SU-DHL-6 (cell line): ENCODE measurements around the gene CFDP1.
"Not testable (repeated sequence)": the region's sequence is repeated elsewhere in the genome, so short reads cannot be mapped to it uniquely, and the experiment has no call there.

Experiments used
- H2AFZ ChIP-seq: fragments of 200-600 bp; sonication (generic); 2 replicates; pipeline ENCODE4 v1.6.1; 2014; ENCODE audit warnings: low read depth, mild to moderate bottlenecking, moderate library complexity, mixed read lengths, antibody characterized with exemption, low read length; ENCODE audit not compliant: severe bottlenecking
- H3F3A ChIP-seq: fragments of 200-600 bp; shearing (Covaris generic); 2 replicates; pipeline ENCODE4 v1.6.0; 2016; ENCODE audit warnings: antibody characterized with exemption, mild to moderate bottlenecking; ENCODE audit not compliant: insufficient read depth
- H3K27ac ChIP-seq: fragments of 200-600 bp; sonication (generic); 2 replicates; pipeline ENCODE4 v1.5.1; 2016; ENCODE audit warnings: low read depth, mild to moderate bottlenecking, low read length, moderate library complexity, mixed read lengths
- H3K27me3 ChIP-seq: fragments of 200-600 bp; sonication (generic), shearing (Covaris generic); 2 replicates; pipeline ENCODE4 v1.6.0; 2014; ENCODE audit warnings: mild to moderate bottlenecking, low read length
- H3K36me3 ChIP-seq: fragments of 200-600 bp; sonication (generic); 2 replicates; pipeline ENCODE4 v1.6.1; 2014; ENCODE audit warnings: mild to moderate bottlenecking, low read length, mixed read lengths
- H3K4me2 ChIP-seq: fragments of 300-600, 200-600 bp; shearing (Covaris generic), sonication (generic); 2 replicates; pipeline ENCODE4 v1.6.0; 2014; ENCODE audit warnings: low read length, low read depth, mild to moderate bottlenecking; ENCODE audit not compliant: poor library complexity, severe bottlenecking
- H3K4me3 ChIP-seq: fragments of 200-600 bp; sonication (generic); 2 replicates; pipeline ENCODE4 v1.5.1; 2014; ENCODE audit warnings: antibody characterized with exemption, low read length, mild to moderate bottlenecking, mixed read lengths; ENCODE audit not compliant: insufficient read depth, poor library complexity, severe bottlenecking
- H3K79me2 ChIP-seq: fragments of 200-600 bp; sonication (generic); 2 replicates; pipeline ENCODE4 v1.6.1; 2014; ENCODE audit warnings: mild to moderate bottlenecking, low read length, moderate library complexity; ENCODE audit not compliant: insufficient read depth
- H3K9ac ChIP-seq: fragments of 200-600 bp; sonication (generic); 2 replicates; pipeline ENCODE4 v1.7.0; 2014; ENCODE audit warnings: mild to moderate bottlenecking, low read length
- H3K9me2 ChIP-seq: fragments of 200-600 bp; sonication (generic); replicated peaks from 2 replicates; pipeline ENCODE4 v1.6.1; 2014; ENCODE audit warnings: low read length; ENCODE audit not compliant: insufficient read depth
- H3K9me3 ChIP-seq: fragments of 200-600 bp; sonication (generic); 2 replicates; pipeline ENCODE4 v1.6.1; 2014; ENCODE audit warnings: low read length, mixed read lengths; ENCODE audit not compliant: insufficient read depth
- H4K20me1 ChIP-seq: fragments of 200-600 bp; sonication (generic); 2 replicates; pipeline ENCODE4 v1.6.1; 2014; ENCODE audit warnings: low read depth, mild to moderate bottlenecking, antibody characterized with exemption, low read length, moderate library complexity, mixed read lengths
- CTCF ChIP-seq: fragments of 200-600 bp; sonication (generic); IDR thresholded peaks from one replicate; pipeline ENCODE4 v1.5.1; 2017; ENCODE audit warnings: antibody characterized with exemption, mild to moderate bottlenecking, low read length, moderate library complexity; ENCODE audit not compliant: insufficient read depth, poor library complexity, severe bottlenecking
- EZH2phosphoT487 ChIP-seq: fragments of 200-600 bp; sonication (generic), shearing (Covaris generic); conservative IDR thresholded peaks from 2 replicates; pipeline ENCODE4 v1.6.1; 2018; ENCODE audit warnings: mild to moderate bottlenecking, antibody characterized with exemption, low read length, moderate library complexity, mixed read lengths

The CFDP1 gene

GRCh38 chr16:75282466-75283281, 150.6 kb downstream of the CFDP1 start:
- Histone ChIP-seq H3K9ac (no peak overlapping the region), H3K27ac (no peak overlapping the region)

GRCh38 chr16:75281826-75282225, 151.5 kb downstream of the CFDP1 start:
- Histone ChIP-seq H3K79me2 (no peaks in the 10 kb centered on the region), H3K4me2 (no peak overlapping the region), H3K4me3 (no peak overlapping the region), H3K9me3 (no peaks in the 10 kb centered on the region), H3K9me2 (no peaks in the 10 kb centered on the region), H2AFZ (no peak overlapping the region), H3K9ac (no peak overlapping the region), H3K27me3 (no peaks in the 10 kb centered on the region), H4K20me1 (no peaks in the 10 kb centered on the region), H3K36me3 (no peaks in the 10 kb centered on the region), H3K27ac (no peak overlapping the region), H3F3A (no peaks in the 10 kb centered on the region)
- TF ChIP-seq CTCF: no peak

More at GRCh38 chr16:75282466-75283281, 150.6 kb downstream of the CFDP1 start:
- no peak for TF ChIP-seq CTCF
- TF ChIP-seq EZH2phosphoT487: no peak
- Histone ChIP-seq H3F3A (no peaks in the 10 kb centered on the region), H3K9me2 (no peaks in the 10 kb centered on the region), H3K36me3 (no peaks in the 10 kb centered on the region), H3K9me3 (no peaks in the 10 kb centered on the region), H3K27me3 (no peaks in the 10 kb centered on the region), H4K20me1 (no peaks in the 10 kb centered on the region), H3K4me3 (no peak overlapping the region), H2AFZ (no peak overlapping the region), H3K4me2 (no peak overlapping the region), H3K79me2 (no peaks in the 10 kb centered on the region)

- H4K20me1 ChIP-seq, H3K27me3 ChIP-seq, H2AFZ ChIP-seq, H3K4me2 ChIP-seq, H3K27ac ChIP-seq, H3K9me3 ChIP-seq, H3K9me2 ChIP-seq, H3K36me3 ChIP-seq, H3K9ac ChIP-seq, H3K79me2 ChIP-seq, H3K4me3 ChIP-seq, H3F3A ChIP-seq: not testable (repeated sequence)
Measured at GRCh38 chr16:75281009-75281408, 152.3 kb downstream of the CFDP1 start.

- no peak overlapping the region for H3K27ac ChIP-seq
- no peaks in the 10 kb centered on the region for H3K36me3 ChIP-seq
Measured at GRCh38 chr16:75280331-75280804, 152.9 kb downstream of the CFDP1 start.

More at GRCh38 chr16:75280331-75280804, 152.9 kb downstream of the CFDP1 start:
- H4K20me1 ChIP-seq: no peaks in the 10 kb centered on the region
- no peaks in the 10 kb centered on the region for H3K27me3 ChIP-seq
- no peaks in the 10 kb centered on the region for H3K9me2 ChIP-seq
- no peak overlapping the region for H3K4me3 ChIP-seq
- H3K9me3 ChIP-seq: no peaks in the 10 kb centered on the region
- no peak overlapping the region for H3K9ac ChIP-seq
- no peak overlapping the region for H2AFZ ChIP-seq
- no peaks in the 10 kb centered on the region for H3F3A ChIP-seq
- TF ChIP-seq EZH2phosphoT487: no peak
- no peak for TF ChIP-seq CTCF
- H3K79me2 ChIP-seq: no peaks in the 10 kb centered on the region
- H3K4me2 ChIP-seq: no peak overlapping the region
